Measurements from ENCODE around the gene SMYD2. TPM values are rescaled to one million over a fixed set of nuclear protein-coding genes. Genes with fewer than 3 reads are reported as not detected.

Gene SMYD2
- total and polyA plus RNA-seq, 10 of the 15 experiments (the other 5 are each of a cell fraction or from before 2014, with no cell fraction given), result 8.3 to 55.7 (median 26.4) TPM

GRCh38 chr1:214310010-214310409 is 29.1 kb downstream of the SMYD2 start:
- intact Hi-C loops (cut with micrococcal nuclease; ENCODE audit: unreplicated experiment), result no loop called here
- WGBS (ENCODE audit: insufficient coverage, insufficient replicate concordance, low lambda C conversion rate, missing lambda C conversion rate), result 62% methylated on average over 3 of the region's 3 CpGs

GRCh38 chr1:214310777-214311690 is 30.1 kb downstream of the SMYD2 start:
- no peaks in the 10 kb centered on the region for H3K9me3 ChIP-seq (replicated peaks; ENCODE audit: control insufficient read depth, insufficient read depth, low read length)
- intact Hi-C loops (cut with micrococcal nuclease; ENCODE audit: unreplicated experiment), result no loop called here
- H3K4me2 ChIP-seq (ENCODE audit: control insufficient read depth, insufficient read depth), result peak overlapping the region; percentile 44
- no peak for ATAC-seq
- no peaks in the 10 kb centered on the region for H3K27me3 ChIP-seq (replicated peaks in 1 of 2; ENCODE audit: control insufficient read depth in 2 of 2, insufficient read depth in 2 of 2, low read length in 1 of 2)
- in situ Hi-C loops (cut with MboI), result no loop called here
- H3K4me3 ChIP-seq, result peak overlapping the region; percentile 54
- peak overlapping the region; percentile 55 for H2AFZ ChIP-seq (ENCODE audit: control insufficient read depth, low read depth, low read length)
- ChIA-PET RAD21 (ENCODE audit: unreplicated experiment) (no interaction called here), POLR2A (interaction anchor here (0.6 kb wide), 1 partner anchor 24 kb away, joined by 3 read pairs; no protein-coding TSS in a partner anchor), CTCF (interaction anchor here (1.3 to 9.2 kb wide), 3 partner anchors 14 to 50 kb away, joined by 3 to 132 read pairs (median 12); no protein-coding TSS in a partner anchor), SMC1A (ENCODE audit: uncharacterized antibody, unreplicated experiment) (interaction anchor here (1.6 to 1.7 kb wide), 2 partner anchors 9 to 50 kb away, joined by 3 to 4 read pairs; no protein-coding TSS in a partner anchor)
- no TSS peak for BruUV-seq (replicated peaks)
- H3K36me3 ChIP-seq (ENCODE audit: control insufficient read depth in 2 of 2, insufficient read depth in 2 of 2, low read length in 1 of 2), result no peaks in the 10 kb centered on the region; a peak in 2 of 4 replicates
- no peak overlapping the region for H3K27ac ChIP-seq (ENCODE audit: control insufficient read depth, insufficient read depth)
- WGBS (ENCODE audit: insufficient coverage, insufficient replicate concordance, low lambda C conversion rate, missing lambda C conversion rate), result 83% methylated on average over 11 of the region's 11 CpGs
- no peak for FAIRE-seq
- H4K20me1 ChIP-seq (ENCODE audit: control insufficient read depth, insufficient read depth), result no peaks in the 10 kb centered on the region
- peaks cover 5% of the 10 kb centered on the region for H3K4me1 ChIP-seq (ENCODE audit: control insufficient read depth, insufficient read depth, low read length)
- no peaks in the 10 kb centered on the region for H3K79me2 ChIP-seq (ENCODE audit: control insufficient read depth, insufficient read depth, low read length)
- H3K9ac ChIP-seq (ENCODE audit: control insufficient read depth, insufficient read depth, low read length), result no peak overlapping the region
- no peak for DNase-seq (ENCODE audit: low read depth, low spot score)
- no peak for TF ChIP-seq CUX1 (IDR thresholded peaks at IDR 0.05; ENCODE audit: insufficient replicate concordance, low read depth, low read length)
- TF ChIP-seq USF2 (IDR thresholded peaks at IDR 0.05; ENCODE audit: borderline replicate concordance, low read depth, low read length), result no peak
- TF ChIP-seq HDAC6 (IDR thresholded peaks at IDR 0.05; ENCODE audit: unreplicated experiment), result no peak
- TF ChIP-seq ZNF274 (IDR thresholded peaks at IDR 0.05; ENCODE audit: insufficient read depth, insufficient read length), result no peak
- no peak for TF ChIP-seq LARP7 (IDR thresholded peaks at IDR 0.05)
- TF ChIP-seq CHD2 (IDR thresholded peaks at IDR 0.05; ENCODE audit: borderline replicate concordance, low read depth, low read length), result no peak
- no peak for TF ChIP-seq TARDBP (IDR thresholded peaks at IDR 0.05; ENCODE audit: borderline replicate concordance)
- TF ChIP-seq GATAD2B (conservative IDR thresholded peaks at IDR 0.05; ENCODE audit: low read depth), result no peak

More at GRCh38 chr1:214310010-214310409, 29.1 kb downstream of the SMYD2 start:
- no peak for FAIRE-seq
- ChIA-PET RAD21 (ENCODE audit: unreplicated experiment) (no interaction called here), SMC1A (ENCODE audit: uncharacterized antibody, unreplicated experiment) (interaction anchor here (0.9 kb wide), 1 partner anchor 519 kb away, joined by 3 read pairs; no protein-coding TSS in a partner anchor), CTCF (no interaction called here), POLR2A (no interaction called here)
- no peak overlapping the region for H3K9ac ChIP-seq (ENCODE audit: control insufficient read depth, insufficient read depth, low read length)
- no peaks in the 10 kb centered on the region for H3K79me2 ChIP-seq (ENCODE audit: control insufficient read depth, insufficient read depth, low read length)
- H3K27me3 ChIP-seq (replicated peaks in 1 of 2; ENCODE audit: control insufficient read depth in 2 of 2, insufficient read depth in 2 of 2, low read length in 1 of 2), result no peaks in the 10 kb centered on the region
- peak overlapping the region; percentile 51 for H2AFZ ChIP-seq (ENCODE audit: control insufficient read depth, low read depth, low read length)
- no peaks in the 10 kb centered on the region for H4K20me1 ChIP-seq (ENCODE audit: control insufficient read depth, insufficient read depth)
- in situ Hi-C loops (cut with MboI), result no loop called here
- peaks cover 5% of the 10 kb centered on the region for H3K4me1 ChIP-seq (ENCODE audit: control insufficient read depth, insufficient read depth, low read length)
- TF ChIP-seq SIX5 (IDR thresholded peaks at IDR 0.05; ENCODE audit: low read depth, low read length, severe bottlenecking), result no peak
- TF ChIP-seq JUNB (IDR thresholded peaks at IDR 0.05), result peak; percentile 38; the same call in 1 of the 2 replicates
- no peak for DNase-seq (ENCODE audit: low read depth, low spot score)
- no peaks in the 10 kb centered on the region; a peak in 2 of 4 replicates for H3K36me3 ChIP-seq (ENCODE audit: control insufficient read depth in 2 of 2, insufficient read depth in 2 of 2, low read length in 1 of 2)
- H3K9me3 ChIP-seq (replicated peaks; ENCODE audit: control insufficient read depth, insufficient read depth, low read length), result no peaks in the 10 kb centered on the region
- no peak overlapping the region for H3K27ac ChIP-seq (ENCODE audit: control insufficient read depth, insufficient read depth)
- no peak for ATAC-seq
- H3K4me3 ChIP-seq, result 0 out of 2 replicates have a peak overlapping the region, but pooled peaks have one; percentile 22
- H3K4me2 ChIP-seq (ENCODE audit: control insufficient read depth, insufficient read depth), result peak overlapping the region; percentile 74
- BruUV-seq (replicated peaks), result no TSS peak

All from GM12878 (cell line).